HG03039 (cell line): ENCODE data around the gene PTGDR2.

Experiments used
- ATAC-seq: cut with Tn5 transposase; IDR thresholded peaks from one replicate; pipeline ENCODE4 v1.9.1; 2021; ENCODE audit warnings: mild to moderate bottlenecking, moderate library complexity; ENCODE audit not compliant: unreplicated experiment

The PTGDR2 gene

GRCh38 chr11:60855726-60856633, at the start of gene PTGDR2:
TSS of gene PTGDR2 (minus strand) at chr11:60855950. CDS start at chr11:60853722, 2,228 bp downstream.
- ATAC-seq = no peak

DNA sequence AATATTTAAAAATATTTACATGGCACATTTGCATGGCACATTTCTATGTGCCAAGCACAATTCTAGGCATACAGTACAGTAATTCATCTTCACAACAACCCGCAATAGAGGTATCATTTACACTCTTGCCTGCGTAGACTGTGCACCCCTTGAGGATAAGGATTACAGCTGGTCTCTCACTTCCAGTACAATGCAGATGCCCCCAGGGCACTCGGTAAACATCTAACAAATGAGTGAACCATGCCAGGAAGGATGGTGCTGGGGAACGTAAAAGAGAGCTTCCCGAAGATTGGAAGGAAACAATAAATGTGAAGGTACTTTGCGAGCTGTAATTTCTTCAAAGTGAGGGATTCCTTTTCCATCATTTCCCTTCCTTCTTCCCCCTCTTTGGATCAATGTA, 49.3 kb upstream of the PTGDR2 start:
- no peak for ATAC-seq

GRCh38 chr11:60902625-60903024, 46.9 kb upstream of the PTGDR2 start:
- ATAC-seq = no peak

- ATAC-seq = no peak
These were observed 45.1 kb upstream of the PTGDR2 start for GRCh38 chr11:60900673-60901404.

- ATAC-seq = no peak
These were observed 44.2 kb upstream of the PTGDR2 start for GRCh38 chr11:60899977-60900376.

DNA sequence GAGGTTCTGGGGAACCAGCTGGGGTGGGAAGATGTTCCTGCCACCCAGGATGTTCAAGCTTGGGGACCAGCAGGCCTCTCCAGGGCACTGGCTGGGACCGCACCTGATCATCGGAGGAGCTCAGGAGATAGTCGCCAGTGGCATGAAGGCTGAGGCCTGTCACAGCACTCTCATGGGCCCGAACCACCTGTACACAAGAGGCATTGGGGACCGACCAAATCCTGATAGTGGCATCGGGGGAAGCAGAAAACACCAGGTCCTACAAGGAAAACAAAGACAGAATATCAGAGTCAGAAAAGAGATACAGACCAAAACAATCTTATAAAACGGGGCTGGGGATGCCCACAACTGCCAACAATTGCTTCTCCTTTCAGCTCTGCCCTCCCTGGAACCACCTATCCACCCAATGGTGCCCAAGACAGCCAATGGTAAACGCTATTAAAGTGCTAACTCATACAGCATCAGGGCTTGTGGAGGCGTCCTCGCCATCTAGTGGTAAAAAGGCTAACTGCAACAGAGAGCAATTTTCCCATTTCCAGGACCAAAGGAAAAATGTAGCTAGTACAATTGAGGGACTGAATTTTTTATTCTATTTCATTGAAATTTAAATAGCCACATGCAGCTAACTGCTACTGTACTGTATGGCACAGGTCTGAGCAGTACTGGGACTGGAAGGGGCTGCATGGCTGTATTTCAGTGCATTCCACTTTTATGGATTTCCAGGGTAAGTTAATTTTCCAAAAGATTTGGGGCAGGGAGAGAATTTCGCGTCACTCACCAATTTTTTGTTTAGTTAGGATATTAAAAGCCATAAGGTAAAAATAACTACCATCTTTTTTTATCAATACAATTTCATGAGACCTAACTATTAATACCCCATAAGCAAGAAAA, 43.5 kb upstream of the PTGDR2 start:
- ATAC-seq = no peak

DNA sequence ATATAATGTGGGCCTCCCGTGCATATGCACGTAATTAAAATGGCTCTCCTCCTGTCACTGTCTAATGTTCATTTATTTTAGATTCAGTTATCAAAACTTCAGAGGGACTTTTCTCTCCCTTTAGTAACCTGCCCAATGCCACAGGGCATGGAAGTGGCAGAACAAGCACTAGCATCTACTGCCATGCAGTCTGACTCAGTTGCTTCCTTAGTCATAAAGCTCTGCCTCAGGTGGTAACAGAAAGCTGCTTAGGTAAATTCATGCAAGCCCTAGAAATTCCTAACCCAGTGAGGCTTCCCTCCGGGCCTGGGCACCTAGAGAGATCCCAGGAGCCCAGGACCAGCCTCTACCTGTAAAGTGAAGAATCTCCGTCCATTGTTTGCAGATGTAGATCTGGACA, 41.7 kb upstream of the PTGDR2 start:
- no peak for ATAC-seq

GRCh38 chr11:60895687-60896086, 39.9 kb upstream of the PTGDR2 start:
- no peak for ATAC-seq

DNA sequence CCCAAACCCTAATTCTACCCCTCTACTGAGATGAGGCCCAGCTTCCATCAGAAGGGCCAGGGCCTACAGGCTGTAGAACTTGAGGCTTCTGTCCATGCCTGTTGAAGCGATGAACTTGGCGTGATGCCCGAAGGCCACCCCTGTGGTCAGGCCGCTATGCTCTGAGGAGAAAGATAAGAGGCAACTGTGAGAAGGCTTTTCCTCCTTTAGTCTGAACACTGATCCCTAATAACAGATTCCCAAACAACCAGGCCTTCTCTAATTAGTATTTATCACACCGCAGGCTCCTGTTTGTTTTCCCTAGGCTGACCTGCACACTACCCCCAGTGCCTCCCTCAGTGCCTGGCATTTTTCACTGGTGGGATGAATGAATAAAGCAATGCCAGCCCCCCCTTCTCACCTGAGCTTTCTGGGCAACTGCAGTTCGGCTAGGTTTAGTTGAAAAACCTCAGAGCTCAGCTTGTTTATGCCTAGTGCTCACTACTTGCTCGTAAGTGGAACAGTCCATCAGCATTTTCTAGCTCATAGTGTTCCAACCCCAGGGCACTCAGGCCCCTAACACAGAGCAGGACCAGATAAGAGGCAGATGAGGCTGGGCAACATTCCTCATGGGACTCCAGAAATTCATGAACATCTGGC, 35.5 kb upstream of the PTGDR2 start:
- ATAC-seq = no peak

- ATAC-seq = no peak
These were observed 34.9 kb upstream of the PTGDR2 start for GRCh38 chr11:60890696-60891095.

- ATAC-seq = no peak
These were observed 34.1 kb upstream of the PTGDR2 start for GRCh38 chr11:60889869-60890311.

DNA sequence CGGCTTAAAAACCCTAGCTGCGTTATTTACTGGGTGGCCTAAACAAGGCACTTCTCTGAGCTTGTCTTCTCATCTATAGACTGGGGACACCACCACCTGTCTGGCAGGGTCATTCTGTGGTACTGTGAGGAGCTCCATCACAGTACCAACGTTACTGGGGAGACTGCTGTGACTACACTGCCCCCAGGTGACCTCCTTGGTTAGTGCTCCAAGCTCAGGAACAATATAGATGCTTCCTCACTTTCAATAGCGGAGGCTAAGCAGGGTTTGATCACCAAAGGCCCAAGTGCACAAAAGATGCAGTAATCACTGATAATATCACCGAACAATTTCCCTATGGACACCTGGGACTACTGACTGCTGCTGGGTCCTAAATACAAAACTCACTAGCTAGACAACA, 31.8 kb upstream of the PTGDR2 start:
- no peak for ATAC-seq

DNA sequence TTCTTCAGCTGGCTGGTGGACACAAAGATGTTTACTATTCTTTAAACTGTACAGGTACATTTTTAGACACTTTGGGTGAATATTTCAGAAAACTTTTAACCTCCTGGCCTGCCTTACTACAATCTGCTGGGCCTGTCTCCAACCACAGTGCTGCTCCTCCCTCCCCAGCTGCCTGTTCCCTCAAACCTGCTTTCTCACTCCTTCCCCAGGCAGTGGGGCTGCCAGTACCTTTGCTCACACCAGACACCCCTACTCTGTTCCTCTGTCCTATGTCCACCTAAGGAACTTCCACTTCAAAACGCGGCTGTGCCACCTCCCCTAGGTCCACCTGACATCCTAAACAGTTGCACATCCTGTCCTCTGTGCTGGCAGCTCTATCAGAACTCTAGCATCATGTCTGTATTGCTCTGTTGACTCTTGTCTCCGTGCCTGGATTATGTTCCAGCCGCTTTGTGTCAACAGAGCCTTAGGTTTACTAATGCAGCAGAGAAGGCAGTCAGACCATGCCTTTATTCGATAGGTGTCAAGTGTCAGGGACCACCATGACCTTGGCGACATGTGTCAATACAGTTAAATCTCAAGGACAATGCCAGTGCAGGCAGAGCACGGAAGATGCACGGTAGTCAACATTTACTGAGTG, 25.0 kb upstream of the PTGDR2 start:
- ATAC-seq = no peak

- ATAC-seq = no peak
These were observed 24.3 kb upstream of the PTGDR2 start for GRCh38 chr11:60879971-60880588.

- ATAC-seq = no peak
These were observed 23.4 kb upstream of the PTGDR2 start for GRCh38 chr11:60879104-60879503.

DNA sequence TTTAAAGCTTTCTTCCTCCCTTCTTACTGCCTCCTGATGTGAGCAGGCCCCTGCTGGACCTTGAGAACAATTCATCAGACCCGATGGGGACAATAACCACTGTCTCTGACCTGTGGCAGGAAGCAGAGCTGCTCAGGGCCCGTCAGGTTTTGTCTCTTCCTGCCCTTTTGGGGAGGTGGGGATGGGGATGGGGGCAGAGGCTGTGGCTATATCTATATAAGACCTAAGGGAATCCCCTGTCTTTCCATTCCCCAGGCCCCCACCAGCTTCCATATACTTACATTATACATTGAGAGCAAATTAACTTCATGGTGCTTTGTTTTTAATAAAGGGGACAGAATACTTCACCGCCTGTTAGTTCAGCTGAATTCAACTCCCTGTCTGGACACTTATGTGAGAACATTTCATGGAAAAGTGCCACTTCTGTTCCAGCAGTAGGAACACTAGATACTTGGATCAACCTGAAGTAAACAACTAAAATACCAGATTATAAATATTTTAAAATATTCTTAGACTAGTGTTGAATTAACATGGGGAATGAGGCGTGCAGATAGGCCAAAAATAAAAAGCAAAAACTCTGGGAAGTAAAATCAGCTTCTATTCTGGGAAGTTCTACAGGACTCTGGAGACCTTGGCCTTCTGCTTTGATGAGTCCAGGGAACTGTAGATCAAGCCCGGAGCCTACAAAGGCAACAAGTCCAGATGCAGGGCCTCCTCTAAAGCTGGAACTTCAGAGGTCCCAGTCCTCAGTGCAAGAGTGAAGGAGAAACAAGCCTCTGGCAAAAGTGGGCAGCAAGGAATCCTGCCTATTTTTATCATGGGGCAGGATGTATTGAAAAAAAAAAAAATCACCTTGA, 22.7 kb upstream of the PTGDR2 start:
- no peak for ATAC-seq

DNA sequence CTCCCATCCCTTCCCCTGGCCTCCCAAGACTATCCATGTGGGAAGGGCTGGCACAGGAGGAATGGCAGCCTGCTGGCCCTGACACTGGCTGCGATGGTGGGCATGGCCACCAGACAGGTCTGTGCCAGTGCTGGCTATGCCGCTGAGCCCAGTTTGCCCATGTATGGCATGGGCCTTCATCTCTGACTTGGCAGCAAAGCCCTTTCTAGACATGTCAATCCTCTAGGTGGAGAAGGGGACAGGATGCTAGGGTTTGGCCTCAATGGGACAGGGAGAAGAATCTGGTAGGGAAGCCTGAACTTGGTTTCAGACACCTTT, 20.4 kb upstream of the PTGDR2 start:
- no peak for ATAC-seq

DNA sequence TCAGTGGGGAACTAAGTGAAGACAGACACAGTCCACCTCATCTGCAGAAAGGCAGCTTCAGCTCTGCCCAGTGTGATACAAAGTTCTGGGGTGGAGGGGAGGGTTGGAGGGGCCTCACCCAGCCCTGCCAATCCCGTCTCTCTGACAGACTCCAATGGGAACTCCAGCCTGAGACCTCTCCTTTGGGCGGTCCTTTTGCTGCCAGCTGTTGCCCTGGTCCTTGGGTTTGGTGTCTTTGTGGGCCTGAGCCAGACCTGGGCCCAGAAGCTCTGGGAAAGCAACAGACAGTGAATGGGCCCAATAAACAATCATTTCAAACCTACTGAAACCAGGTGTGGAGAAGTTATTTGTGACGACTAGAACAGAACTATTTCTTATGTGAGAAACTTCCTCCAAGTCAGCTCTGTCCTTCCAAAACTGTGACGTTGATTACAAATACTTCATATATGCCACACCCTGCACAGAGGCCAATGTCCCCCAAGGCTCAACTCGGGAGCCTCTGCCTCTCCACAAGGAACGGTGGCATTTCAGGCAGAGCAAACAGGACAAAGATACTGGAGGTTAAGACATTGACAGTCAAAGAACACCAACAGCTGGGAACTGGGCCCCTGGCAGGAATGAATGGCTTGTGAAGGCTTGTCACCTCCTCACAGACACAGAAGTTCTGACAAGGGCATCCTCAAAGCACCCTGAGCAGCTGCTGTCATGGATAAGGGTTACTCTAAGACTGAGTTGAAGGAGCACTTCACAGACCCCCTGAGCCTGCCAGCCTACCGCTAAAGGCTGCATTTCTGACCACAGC, 19.8 kb upstream of the PTGDR2 start:
- no peak for ATAC-seq
